GM19324 (cell line): ENCODE results near the gene NCKAP5.

Experiments used
- ATAC-seq: cut with Tn5 transposase; IDR thresholded peaks from one replicate; pipeline ENCODE4 v1.9.1; 2021; ENCODE audit warnings: mild to moderate bottlenecking, moderate library complexity; ENCODE audit not compliant: unreplicated experiment, low FRiP score

NCKAP5 gene

DNA sequence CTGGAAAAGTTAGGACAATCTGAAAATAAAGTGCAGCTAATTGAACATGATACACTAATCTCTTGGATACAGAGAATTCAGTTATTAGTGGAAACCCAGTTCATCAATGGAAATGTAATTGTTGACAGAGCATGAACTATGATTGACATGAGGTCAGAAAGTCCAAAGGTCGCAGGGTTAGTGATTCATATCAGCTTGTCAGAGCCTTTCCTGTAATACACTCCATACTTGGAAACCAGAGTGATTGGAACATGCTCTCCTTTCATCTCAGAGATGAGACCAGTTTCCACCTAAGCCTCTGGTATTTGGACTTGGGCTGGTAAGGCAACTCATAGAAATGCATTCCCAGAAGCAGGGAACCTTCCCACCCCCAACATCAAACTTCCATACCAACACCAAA is 8.5 kb upstream of the NCKAP5 start:
- peak; percentile 46 for ATAC-seq

DNA sequence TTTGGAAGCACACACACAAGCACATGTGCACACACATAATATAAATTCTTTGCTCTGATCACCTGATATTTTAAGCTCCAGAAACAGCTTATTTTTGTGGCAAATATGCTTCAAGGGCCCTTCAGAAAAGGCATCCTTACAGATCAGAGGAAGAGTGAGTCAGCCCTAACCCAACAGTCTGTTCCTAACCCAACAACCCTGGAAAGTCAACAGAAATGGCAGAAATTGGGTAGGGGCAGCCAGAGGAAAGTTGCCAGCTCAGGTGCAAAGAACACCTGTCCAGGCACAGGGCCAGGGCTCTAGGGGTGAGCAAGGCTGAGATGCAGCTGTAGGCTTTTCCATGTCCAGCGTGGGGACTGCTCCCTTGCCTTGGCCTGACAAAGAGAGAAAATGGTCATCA is 6.4 kb upstream of the NCKAP5 start:
- ATAC-seq = no peak

DNA sequence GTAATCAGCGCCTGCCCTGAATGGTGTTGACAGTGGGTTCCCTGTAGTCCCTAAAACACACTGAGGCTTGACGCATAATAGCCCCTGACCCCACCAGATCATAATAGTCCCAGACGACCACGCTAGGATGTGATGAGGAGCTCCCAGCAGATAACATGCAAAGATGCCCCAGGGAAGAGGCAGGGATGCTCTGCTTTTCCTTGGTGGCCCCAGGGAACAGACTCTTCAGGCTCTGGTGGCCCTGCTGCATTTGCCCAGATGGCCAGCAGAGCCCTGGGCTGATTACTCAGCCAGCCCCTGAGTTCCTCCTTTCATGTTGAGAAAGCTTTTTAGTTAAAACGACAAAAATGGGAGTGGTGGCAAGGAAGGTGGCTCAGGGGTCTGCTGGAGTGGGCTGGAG is 5.9 kb upstream of the NCKAP5 start:
- no peak for ATAC-seq

DNA sequence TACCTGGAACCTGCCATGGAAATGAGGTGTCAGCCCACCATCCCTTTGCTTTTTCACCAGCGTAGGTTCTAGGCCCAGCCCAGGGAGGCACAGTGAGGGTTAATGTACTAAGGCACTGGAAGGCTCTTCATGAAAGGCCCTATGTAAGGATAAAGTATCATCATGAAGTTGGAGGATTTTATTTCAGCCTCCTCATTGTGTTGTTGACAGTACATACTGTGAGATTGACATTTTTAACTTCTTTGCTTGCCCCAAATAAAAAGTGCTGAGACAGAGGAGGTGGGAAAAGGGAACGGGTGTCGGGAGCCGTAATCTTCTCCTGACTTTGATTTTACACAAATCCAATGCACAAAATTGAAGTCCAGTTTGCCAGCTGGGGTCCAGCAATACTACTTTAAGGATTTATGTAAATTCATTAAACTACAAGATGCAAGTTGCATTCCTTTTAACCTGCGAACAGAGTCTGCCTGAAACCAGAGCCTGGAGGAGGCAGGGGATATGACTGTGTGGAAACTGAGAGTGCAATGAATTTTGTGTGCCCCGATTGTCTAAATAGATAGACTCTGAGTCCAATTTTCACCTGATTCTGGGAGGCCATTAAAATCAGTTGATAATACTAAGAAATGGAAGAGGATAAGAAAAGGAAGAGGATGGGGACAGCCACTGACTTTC is 5.4 kb upstream of the NCKAP5 start:
- no peak for ATAC-seq

DNA sequence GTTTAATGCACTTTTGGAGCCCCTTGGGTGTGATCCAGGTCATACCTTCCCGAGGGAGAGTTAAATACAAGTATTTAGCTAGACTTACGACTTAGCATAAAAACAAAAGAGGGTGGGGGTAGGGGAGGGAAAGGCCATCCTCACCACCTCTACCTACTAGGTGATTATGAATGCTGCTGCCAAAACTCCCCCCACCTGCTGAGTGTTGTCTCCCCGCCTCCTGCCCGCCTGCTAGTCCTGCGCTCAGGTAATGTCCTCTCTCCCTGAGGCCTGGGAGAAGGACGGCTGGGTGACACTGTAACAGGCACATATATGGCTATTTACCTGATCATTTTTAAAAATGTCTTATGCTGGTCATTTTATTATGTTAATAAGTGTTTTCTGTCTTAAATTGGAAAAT is 3.0 kb upstream of the NCKAP5 start:
- ATAC-seq = no peak

DNA sequence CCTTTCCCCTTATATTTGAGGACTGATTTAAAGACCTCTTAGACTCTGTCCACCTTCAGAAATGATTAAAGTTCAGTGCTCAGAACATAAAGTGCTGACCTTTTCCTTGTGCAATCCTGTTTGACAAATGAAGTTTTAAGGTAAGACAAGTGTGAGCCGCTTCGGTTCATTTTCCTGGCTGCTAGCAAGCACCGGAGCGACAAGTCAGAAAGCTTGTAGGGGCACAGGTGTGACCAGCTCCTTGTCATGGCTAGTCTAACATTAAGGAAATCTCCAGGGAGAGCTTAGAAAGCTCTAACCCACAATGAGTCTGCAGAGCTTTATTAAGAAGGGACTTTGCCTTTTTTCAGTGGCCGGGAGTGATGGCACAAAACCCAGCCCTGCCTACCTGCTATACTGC is 2.3 kb upstream of the NCKAP5 start:
- ATAC-seq = no peak

DNA sequence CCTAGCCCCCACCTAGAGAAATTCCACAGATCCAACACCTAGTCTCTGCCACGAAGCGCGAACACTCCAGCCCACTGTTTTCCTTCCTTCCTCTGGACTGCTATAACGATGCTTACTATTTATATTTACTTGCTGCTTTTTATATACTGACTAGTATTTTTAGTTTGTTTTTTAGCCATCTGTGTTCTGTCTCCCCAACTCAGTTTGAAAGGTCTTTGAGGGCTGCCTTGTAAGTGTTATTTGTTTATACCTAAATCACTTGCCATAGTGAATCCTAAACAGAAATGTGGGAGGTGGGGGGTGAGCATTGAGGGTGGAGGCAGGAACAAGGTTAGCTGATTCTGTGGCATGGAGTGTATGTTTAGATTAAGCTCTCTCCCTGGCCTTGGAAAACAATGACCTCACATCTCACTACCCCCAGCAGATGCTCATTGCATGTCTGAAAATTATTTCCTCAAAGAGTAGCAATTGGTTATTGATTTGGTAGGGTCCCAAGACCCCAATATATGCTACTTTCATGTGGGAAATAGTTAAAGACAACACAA is 1.1 kb upstream of the NCKAP5 start:
- ATAC-seq = no peak

DNA sequence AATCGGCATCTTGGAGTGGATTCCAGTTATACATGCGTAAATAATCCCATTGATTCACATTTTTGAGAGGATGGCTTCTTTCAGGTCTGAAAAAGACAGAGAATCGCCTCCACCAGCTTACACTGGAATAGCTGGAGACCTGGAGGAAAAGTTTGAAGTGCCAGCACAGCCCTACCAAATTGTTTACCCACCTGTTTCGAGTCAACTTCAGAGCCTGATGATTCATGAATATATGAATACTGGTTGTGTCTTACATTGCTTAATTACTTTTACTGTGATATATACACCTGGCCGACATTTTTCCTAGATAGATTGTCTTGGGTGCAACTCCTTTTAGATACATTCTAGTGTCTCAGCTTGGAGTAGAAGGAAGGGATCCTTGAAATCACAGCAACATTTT is 335 bp upstream of the NCKAP5 start:
- no peak for ATAC-seq

DNA sequence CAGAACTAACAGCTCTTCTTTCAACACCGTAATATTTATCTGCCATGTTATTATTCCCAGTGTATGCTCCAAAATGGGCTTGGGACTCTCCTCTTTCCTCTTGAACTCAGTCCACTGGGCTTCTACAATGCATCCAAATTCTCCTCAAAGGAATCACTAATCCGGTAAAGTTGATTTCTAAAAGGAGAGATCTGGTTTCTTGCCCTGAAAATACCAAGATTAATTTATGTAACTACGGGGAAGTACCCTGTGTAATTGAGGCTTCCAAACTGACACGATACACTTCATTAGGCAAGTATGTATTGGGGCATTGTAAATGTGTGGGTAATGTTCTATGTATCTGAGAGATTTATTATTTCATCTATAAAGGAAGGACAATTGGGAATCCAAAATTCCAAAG is 5.7 kb downstream of the NCKAP5 start:
- no peak for ATAC-seq

DNA sequence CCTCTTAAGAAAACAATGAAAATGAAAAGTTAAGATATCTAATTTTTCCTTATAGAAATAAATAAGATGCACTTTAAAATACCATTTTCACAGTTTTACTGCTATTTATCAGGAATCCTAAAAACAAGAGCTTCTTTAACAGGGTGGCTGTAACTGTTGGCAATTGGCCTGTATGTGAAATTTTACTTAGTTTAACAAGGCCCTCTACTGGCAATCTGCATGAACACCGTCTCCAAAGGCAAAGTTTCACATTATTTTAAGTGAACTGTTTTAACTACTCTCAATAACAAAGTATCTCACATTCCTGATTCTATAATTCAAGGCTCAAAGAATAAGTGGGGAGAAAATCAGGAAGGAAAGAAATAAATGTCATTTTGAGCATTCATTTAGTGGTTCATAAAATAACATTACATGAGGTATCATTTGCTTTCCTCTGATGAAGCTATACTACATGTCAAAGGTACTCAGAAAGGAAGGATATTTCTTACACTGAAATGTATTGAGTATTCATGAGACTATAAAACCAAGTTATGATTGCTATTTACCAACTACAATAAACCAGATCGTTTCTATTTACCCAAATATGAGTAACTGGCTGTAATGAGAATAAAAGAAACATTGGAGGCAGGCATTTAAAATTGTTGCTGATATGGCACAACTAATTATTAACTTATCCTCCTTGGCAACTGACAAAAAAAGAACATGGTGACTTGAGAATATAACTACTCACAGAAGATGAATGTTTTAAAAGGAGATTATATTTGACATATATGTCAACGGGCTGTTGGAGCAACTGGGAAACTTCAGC is 7.0 kb downstream of the NCKAP5 start:
- no peak for ATAC-seq

DNA sequence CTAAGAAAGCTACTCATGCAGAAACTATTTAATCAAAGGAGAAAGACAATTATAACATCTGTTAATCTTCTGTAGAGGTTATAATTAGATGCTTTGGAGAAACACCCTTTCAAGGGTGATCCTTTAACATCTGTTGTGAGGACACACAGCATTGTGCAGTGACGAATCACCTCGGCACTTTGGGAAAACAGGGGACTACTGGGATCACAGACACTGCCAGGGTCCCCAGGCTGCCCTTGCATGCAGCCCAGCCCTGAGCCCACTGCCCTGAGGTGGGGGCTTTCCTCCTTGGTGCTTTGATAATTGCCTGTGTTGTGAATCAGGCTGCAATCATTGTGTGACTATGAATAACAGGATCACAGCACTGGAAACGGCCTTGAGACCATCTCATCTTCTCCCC is 10.6 kb downstream of the NCKAP5 start:
- ATAC-seq = no peak

DNA sequence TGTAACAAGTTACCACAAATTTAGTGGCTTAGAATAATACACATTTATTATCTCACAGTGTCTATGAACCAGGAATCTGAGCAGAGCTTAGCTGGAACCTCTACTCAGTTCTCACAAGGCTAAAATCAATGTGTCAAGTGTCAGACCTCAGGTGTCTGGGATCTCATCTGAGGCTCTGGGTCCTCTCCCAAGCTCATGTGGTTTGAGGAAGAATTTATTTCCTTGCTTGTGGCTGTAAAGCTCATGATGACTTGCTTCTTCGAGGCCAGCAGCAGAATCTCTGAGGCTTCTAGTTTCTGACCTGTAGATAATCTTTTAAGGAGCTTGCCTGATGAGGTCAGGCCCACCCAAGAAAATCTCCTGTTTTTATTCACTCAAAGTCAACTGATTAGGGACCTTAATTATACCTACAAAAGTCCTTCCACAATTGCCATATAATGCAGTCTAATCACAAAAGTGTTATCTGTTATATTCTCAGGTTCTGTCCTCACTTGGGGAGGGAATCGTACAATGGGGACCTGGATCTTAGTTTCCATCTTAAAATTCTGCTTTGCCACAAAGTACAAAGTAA is 14.3 kb downstream of the NCKAP5 start:
- no peak for ATAC-seq

DNA sequence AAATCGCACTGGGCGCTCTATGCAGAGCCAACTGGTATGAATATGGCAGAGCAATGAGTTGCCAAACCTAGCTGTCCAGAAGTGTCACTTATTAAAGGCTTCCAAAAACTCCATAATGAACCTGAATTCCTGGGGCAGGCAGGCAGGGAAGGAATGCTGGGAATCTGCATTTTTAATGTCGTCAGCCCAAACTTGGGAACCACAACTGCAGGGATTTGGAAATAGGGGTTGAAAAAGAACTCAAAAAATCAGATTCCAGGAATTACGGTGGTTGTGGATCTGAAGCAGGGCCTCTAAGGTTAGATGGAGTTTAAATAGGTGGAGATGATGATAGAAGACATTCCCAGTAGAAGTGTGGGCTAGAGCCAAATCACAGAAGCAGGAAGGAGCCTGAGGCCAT is 15.0 kb downstream of the NCKAP5 start:
- no peak for ATAC-seq

DNA sequence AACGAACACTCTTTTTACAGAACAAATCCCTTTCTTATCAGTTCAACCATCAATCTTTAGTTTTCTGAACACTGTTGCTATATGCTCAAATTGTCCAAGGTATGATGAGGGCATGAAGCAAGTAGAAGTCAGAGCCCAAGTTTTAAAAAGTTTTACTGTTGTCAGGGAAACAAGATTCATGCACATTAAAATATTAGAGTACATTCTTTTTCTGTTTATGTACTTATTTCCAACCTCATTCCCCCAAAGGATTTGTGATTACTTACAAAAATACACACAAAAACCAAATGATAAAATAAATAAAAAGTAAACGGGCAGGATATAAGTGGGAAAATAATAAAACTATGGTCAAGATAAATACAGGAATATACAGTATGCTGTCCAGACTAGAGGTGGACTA is 15.4 kb downstream of the NCKAP5 start:
- ATAC-seq = no peak

DNA sequence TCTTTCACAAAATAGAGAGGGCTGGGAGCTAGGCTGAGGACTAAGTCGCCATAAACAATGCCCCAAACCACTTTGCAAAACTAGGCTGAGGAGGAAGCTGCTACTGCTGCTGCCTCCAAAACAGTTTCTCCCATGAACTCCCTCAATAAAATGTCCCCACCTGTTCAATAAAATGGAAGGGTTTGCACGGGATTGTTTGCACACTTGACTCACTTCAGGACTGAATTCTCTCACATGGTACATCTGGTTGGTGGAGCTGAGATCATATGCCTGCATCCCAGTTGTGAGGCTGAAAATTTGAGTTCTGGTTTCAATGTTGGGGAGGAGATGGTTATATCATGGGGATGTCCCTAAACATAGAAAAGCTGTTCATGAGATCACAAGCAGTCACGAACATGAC is 26.5 kb downstream of the NCKAP5 start:
- ATAC-seq = no peak

DNA sequence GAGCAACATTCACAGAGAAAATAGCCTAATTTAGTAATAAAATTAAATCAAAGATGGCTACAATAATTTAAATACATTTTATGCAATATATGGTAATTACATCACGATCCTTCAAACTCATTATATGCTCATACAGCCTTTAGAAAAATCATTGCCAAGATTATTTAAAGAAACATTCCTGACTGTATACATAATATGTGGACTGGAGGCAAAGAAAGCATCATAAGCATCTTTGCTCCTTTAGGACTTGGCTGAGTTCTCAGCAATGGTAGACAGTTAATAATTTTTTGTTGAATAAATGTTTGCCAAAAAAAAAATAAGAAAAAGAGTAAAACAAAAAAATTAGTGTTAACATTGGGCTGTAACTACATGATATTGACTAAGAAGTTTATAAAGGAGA is 26.9 kb downstream of the NCKAP5 start:
- no peak for ATAC-seq

DNA sequence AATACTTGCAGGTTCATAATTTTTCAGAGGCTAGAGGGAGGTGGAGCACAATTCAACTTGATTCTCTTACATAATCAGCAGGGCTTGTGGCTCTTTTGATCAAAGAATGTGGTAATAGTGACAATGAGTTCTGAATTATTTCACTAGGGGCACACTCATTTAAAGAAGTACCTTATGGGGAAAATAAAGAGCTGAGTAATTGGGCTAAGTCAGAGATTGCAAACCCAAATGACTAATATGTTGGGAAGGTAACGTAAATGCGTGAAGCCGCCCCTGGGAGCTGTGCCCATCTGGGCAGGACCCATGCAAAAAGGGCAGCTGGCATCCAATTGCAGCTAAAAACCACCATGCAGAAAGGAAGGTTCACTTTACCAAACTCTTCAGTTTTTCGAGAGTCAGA is 35.3 kb downstream of the NCKAP5 start:
- ATAC-seq = no peak

DNA sequence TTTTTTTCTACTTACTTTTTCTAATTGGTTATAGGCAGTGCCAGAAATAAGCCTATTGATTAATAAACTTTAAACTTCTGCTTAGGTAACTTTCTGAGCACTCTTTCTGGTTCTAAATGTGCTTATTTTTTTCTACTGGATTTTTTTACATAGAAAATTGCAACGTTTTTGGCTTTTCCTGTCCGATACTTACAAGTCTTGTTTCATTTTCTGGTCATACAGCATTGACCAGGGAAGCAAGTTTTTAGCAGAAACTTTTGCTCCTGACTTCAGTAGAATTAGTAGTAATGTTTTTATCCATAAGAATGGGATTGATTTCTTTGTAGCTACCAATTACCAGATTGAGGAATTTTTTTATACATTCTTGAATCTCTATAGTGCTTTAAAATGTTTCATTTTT is 36.9 kb downstream of the NCKAP5 start:
- ATAC-seq = no peak

DNA sequence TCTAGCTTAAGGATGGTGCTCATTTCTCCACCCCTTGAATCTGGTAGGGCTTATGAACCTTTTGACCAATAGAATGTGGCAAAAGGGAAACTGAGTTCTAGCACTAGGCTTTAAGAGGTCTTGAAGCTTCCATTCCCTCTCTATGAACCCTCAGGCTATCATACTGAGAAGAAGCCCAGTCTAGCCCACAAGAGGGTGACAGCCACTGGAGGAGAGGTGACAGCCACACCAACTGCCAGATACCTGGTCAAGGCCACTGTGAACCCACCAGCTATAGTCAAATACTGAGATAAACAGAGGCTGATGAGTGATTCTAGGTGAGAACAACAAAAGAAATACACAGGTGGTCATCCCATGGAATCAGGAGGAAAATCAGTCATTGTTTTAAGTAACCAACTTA is 37.6 kb downstream of the NCKAP5 start:
- no peak for ATAC-seq

DNA sequence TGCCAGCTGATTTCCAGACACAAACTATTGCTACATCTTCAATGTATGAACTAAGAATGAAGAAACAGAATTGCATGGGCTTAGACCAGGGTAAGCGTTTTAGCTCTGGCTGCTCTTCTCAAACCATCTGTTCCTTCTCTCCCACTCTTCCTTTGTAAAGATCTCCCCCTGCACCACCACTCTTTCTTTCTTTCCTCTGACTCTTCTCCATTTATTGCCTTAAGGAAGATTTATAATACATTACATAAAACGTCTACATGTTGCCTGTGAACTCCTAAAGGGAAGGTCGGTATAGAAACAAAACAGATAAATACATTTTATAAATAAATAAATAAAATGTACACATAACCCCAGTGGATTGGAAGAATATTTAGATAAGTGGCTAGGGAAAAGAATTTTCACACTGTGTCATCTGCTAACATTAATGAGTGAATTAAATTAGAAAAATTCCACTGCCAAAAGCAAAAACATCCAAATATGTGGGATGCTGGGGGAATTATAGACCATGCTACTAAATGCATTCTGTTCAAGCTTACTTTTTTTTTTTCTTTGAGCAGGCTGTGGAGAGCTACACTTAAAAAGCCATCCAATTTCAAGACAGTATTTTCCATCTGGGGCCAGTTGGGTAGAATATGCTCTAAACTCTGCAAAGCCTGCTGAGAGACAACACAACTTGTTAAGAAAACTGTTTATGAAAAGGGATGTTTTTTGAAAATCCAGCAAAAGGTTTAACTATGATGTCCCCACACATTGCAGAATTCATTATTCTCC is 41.5 kb downstream of the NCKAP5 start:
- ATAC-seq = no peak
